C4-2B (cell line): ENCODE measurements around the gene SNRNP35.
A peak's percentile ranks its signal among the peaks of the same experiment; 100 is the strongest.
"Not testable (repeated sequence)": the region's sequence is repeated elsewhere in the genome, so short reads cannot be mapped to it uniquely, and the experiment has no call there.

Experiments
- H3K27ac ChIP-seq: fragments of 450-650 bp; 2 replicates; pipeline ENCODE4 v1.5.1; 2017
- ZFX ChIP-seq: fragments of 450-650 bp; IDR thresholded peaks from 2 replicates; pipeline ENCODE4 v1.6.1; 2017
- TF ChIP-seq, protein P1 (sequence below): fragments of 450-650 bp; conservative IDR thresholded peaks from 2 replicates; pipeline ENCODE4 v1.5.1; 2017; ENCODE audit warnings: mild to moderate bottlenecking

Gene SNRNP35, protein sequence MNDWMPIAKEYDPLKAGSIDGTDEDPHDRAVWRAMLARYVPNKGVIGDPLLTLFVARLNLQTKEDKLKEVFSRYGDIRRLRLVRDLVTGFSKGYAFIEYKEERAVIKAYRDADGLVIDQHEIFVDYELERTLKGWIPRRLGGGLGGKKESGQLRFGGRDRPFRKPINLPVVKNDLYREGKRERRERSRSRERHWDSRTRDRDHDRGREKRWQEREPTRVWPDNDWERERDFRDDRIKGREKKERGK

GRCh38 chr12:123457980-123458779 is at the start of gene SNRNP35:
Gene SNRNP35, plus strand, starts transcription at chr12:123458139. Its CDS starts 7,402 bp downstream, at chr12:123465541.
- peak; percentile 71; the same call in 1 of the 2 replicates for TF ChIP-seq ZFX
- TF ChIP-seq, protein P1, sequence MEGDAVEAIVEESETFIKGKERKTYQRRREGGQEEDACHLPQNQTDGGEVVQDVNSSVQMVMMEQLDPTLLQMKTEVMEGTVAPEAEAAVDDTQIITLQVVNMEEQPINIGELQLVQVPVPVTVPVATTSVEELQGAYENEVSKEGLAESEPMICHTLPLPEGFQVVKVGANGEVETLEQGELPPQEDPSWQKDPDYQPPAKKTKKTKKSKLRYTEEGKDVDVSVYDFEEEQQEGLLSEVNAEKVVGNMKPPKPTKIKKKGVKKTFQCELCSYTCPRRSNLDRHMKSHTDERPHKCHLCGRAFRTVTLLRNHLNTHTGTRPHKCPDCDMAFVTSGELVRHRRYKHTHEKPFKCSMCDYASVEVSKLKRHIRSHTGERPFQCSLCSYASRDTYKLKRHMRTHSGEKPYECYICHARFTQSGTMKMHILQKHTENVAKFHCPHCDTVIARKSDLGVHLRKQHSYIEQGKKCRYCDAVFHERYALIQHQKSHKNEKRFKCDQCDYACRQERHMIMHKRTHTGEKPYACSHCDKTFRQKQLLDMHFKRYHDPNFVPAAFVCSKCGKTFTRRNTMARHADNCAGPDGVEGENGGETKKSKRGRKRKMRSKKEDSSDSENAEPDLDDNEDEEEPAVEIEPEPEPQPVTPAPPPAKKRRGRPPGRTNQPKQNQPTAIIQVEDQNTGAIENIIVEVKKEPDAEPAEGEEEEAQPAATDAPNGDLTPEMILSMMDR: no peak
- peak within 1 kb of the TSS; percentile 94 for H3K27ac ChIP-seq

DNA sequence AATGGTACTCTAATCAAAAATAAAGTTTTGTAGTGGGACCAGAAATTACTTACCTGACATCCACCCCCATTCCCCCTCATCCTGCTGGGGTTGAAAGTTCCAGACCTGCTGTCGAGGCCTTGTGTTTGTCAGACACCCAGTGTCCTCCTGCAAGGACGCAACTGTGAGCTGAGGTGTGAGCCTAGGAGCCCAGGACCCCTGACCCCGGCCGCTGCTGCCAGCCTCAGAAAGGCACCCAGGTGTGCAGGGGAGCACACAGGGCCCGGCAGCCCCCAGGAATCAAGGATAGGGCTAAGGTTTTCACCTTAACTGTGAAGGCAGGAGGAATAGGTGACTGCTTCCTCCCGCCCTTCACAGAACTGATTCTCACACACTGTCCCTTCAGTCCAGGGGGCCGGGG is 49.3 kb upstream of the SNRNP35 start:
- H3K27ac ChIP-seq: not testable (repeated sequence)

- H3K27ac ChIP-seq: not testable (repeated sequence)
Observed at GRCh38 chr12:123409284-123410040, 48.5 kb upstream of the SNRNP35 start.

DNA sequence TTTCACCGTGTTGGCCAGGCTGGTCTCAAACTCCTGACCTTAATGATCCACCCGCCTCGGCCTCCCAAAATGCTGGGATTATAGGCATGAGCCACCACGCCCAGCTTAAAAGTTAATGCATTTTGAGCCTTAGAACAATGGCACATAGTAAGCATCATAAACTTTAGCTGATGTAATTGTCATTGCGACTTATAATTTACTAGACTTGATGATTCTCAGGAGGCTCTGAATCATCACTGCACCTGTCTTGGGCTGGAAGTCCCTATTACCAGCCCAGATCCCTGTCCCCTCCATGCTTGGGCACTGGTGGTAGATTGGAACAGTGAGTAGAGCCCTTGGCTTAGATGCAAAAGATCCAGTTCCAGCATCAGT is 47.9 kb upstream of the SNRNP35 start:
- H3K27ac ChIP-seq: no peak overlapping the region
- TF ChIP-seq, protein P1: no peak
- TF ChIP-seq ZFX: no peak

GRCh38 chr12:123421314-123421713 is 36.6 kb upstream of the SNRNP35 start:
- no peak for TF ChIP-seq ZFX
- TF ChIP-seq, protein P1: no peak
- no peak overlapping the region for H3K27ac ChIP-seq

DNA sequence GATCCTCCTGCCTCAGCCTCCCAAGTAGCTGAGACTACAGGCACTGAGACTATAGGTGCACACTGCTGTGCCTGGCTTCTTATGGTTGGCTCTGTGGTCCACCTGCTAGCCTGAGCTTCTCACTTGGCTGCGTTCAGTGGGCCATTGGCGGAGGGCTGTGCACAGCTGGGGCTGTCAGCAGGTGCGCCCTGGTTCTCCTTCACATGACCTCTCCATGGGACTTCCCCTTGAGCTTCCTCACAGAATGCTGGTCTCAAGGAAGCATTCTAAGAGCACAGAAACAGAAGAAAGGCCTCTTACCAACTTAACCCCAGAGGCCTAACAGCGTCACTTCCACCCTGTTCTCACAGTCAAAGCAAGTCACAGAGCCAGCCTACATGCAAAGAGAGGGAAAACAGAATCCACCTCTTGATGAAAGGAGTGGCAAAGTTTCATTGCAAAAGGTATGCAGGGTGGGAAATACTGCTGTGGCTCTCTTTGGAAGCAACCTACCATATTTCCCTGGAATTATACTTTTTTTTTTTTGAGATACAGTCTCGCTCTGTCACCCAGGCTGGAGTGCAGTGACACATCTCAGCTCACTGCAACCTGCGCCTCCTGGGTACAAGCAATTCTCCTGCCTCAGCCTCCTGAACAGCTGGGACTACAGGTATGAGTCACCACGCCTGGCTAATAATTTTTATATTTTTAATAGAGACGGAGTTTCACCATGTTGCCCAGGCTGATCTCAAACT is 30.7 kb upstream of the SNRNP35 start:
- no peak overlapping the region for H3K27ac ChIP-seq
- TF ChIP-seq, protein P1: no peak
- no peak for TF ChIP-seq ZFX

DNA sequence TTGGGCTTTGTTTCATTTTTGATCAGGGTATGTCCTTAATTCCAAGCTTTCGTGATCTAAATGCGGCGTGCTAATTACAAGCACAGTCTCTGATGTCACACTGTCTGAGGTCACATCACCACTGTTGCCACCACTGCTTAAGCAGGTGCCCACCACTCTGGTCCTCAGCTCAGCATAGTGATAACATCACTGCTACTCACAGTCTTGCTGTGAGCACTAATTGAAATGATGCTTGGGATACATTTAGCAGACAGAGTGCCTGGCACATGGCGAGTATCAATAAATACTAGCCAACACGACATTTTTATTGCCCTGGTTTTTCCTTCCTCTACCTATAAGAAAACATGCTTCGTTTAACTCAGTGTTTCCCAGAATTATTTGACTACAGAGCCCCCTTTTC is 29.3 kb upstream of the SNRNP35 start:
- no peak for TF ChIP-seq ZFX
- TF ChIP-seq, protein P1: no peak
- H3K27ac ChIP-seq: no peak overlapping the region

DNA sequence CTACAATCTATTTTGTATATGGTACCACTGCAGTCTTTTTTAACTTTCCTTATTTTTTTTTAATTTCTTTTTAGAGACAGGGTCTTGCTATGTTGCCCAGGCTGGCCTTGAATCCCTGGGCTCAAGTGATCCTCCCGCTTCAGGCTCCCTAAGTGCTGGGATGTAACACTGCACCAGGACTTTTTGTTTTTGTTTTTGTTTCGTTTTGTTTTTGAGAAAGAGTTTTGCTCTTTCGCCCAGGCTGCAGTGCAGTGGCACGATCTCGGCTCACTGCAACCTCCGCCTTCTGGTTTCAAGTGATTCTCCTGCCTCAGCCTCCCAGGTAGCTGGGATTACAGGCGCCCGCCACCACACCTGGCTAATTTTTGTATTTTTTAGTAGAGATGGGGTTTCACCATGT is 28.8 kb upstream of the SNRNP35 start:
- H3K27ac ChIP-seq: not testable (repeated sequence)

DNA sequence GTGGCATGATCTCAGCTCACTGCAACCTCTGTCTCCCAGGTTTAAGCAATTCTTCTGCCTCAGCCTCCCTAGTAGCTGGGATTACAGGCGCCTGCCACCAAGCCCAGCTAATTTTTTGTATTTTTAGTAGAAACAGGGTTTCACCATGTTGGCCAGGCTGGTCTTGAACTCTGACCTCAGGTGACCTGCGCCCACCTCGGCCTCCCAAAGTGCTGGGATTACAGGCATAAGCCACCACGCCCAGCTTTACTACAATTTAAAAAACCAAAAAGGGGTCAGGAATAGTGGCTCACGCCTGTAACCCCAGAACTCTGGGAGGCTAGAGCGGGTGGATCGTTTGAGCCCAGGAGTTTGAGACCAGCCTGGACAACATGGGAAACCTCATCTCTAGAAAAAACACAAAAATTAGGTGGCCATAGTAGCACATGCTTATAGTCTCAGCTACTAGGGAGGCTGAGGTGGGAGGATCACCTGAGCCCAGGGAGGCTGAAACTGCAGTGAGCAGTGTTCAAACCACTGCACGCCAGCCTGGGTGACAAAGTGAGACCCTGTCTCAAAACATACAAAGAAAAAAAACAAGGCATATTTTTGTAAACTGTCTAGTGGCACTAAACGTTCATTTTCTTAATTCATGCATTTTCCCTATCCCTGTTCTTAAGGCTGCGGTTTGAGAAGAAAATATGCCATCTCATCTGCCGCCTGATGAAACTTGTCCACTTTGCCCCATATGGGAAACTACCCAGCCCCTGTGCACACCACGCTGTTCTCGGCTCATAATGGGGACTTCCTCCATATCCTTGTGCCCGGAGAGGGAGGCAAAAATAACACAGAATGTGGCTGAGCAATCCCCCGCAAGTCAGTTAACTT is 25.8 kb upstream of the SNRNP35 start:
- not testable (repeated sequence) for H3K27ac ChIP-seq
